SU-DHL-6 (cell line): ENCODE data around the gene CD47.

Experiments
- CTCF ChIP-seq: fragments of 200-600 bp; sonication (generic); IDR thresholded peaks from one replicate; pipeline ENCODE4 v1.5.1; 2017; ENCODE audit warnings: antibody characterized with exemption, mild to moderate bottlenecking, low read length, moderate library complexity; ENCODE audit not compliant: insufficient read depth, poor library complexity, severe bottlenecking
- EZH2phosphoT487 ChIP-seq: fragments of 200-600 bp; sonication (generic), shearing (Covaris generic); conservative IDR thresholded peaks from 2 replicates; pipeline ENCODE4 v1.6.1; 2018; ENCODE audit warnings: mild to moderate bottlenecking, antibody characterized with exemption, low read length, moderate library complexity, mixed read lengths

- TF ChIP-seq CTCF (no peak), EZH2phosphoT487 (no peak)
Observed at GRCh38 chr3:108119398-108120104, 28.7 kb upstream of the CD47 start.
